Kidney (tissue), 14 donors: ENCODE data around the gene MAN1B1. TPM values are rescaled to one million over a fixed set of nuclear protein-coding genes. Genes with fewer than 3 reads are reported as not detected.

Experiments
- DNase-seq, 5 donors: peaks; one replicate each; pipeline ENCODE4 v3.0.0-alpha.2; 2013 to 2020
- FAIRE-seq: peaks from 2 replicates; lab custom pipeline; 2012; peaks lifted over from hg19 to GRCh38; lab: Jason Lieb, UNC
- H3K27ac ChIP-seq, 2 donors: one replicate each; pipeline ENCODE4 v1.7.0; 2013; ENCODE audit warnings: low read depth in 2 of 2, low read length in 2 of 2, inconsistent platforms in 1 of 2
- H3K27me3 ChIP-seq: one replicate; pipeline ENCODE4 v1.7.1; 2013; ENCODE audit warnings: low read length, inconsistent platforms; ENCODE audit not compliant: control insufficient read depth, insufficient read depth
- H3K36me3 ChIP-seq, 3 donors: one replicate each; pipeline versions ENCODE4 v1.7.0 to v1.7.1; 2013; ENCODE audit warnings: low read length in 3 of 3, control low read depth in 1 of 3, inconsistent platforms in 1 of 3; ENCODE audit not compliant: insufficient read depth in 3 of 3, control insufficient read depth in 2 of 3
- H3K4me1 ChIP-seq, 3 donors: one replicate each; pipeline versions ENCODE4 v1.7.0 to v1.7.1; 2013; ENCODE audit warnings: low read length in 3 of 3, inconsistent platforms in 1 of 3, low read depth in 1 of 3; ENCODE audit not compliant: control insufficient read depth in 2 of 3, insufficient read depth in 2 of 3
- H3K4me3 ChIP-seq, 3 donors: one replicate each; pipeline versions ENCODE4 v1.7.0 to v1.8.1; 2013; ENCODE audit warnings: low read length in 3 of 3, control low read depth in 1 of 3, inconsistent platforms in 1 of 3
- H3K9ac ChIP-seq, 3 donors: one replicate each; pipeline versions ENCODE4 v1.7.0 to v1.7.1; 2013; ENCODE audit warnings: low read length in 3 of 3, control low read depth in 1 of 3, inconsistent platforms in 1 of 3
- H3K9me3 ChIP-seq, 3 donors: one replicate each; pipeline versions ENCODE4 v1.7.0 to v1.7.1; 2013; ENCODE audit warnings: low read length in 3 of 3, control low read depth in 1 of 3, inconsistent platforms in 1 of 3; ENCODE audit not compliant: control insufficient read depth in 2 of 3, insufficient read depth in 1 of 3
- intact Hi-C: fragments of 100-400 bp; cut with DNase I; formaldehyde crosslinking; loops from one replicate; pipeline ENCODE4 v1.11.1; 2022
- polyA plus RNA-seq: library from polyadenylated mRNA; stranded (reverse); fragments of 350-450 nt; fragmentation: Illumina TruSeq; extraction: RNeasy Lipid Tissue Mini Kit (QIAGEN cat#74804); gene quantifications from one replicate; pipeline ENCODE4 v1.2.3, GENCODE V29; 2014; ENCODE audit warnings: low read depth, low replicate concordance; ENCODE audit not compliant: insufficient read depth
- total RNA-seq: library from RNA; stranded (reverse); fragmentation: NEBNext Ultra II Directional; extraction: Animal tissue kit (Norgen Biotek cat#: 25700); gene quantifications from one replicate; pipeline ENCODE4 v1.2.1, GENCODE V29; 2021
- TF ChIP-seq, protein P1 (sequence below): IDR thresholded peaks from 3 replicates; pipeline ENCODE4 v1.5.1; 2012; ENCODE audit warnings: mild to moderate bottlenecking, moderate library complexity, borderline replicate concordance; ENCODE audit not compliant: insufficient read depth; ENCODE audit errors: extremely low read depth
- donor health status: control.
- donor health status: control.
- donor health status: control.
- donor health status: control.
- donor health status: control.
- donor health status: DM: yes; HTN: yes; CAD: no.
- donor health status: Normal renal cell carcinoma (clear cell type).

MAN1B1 gene
- total and polyA plus RNA-seq, 2 donors from 2014 or later: 57.3 to 63.2 TPM

DNA sequence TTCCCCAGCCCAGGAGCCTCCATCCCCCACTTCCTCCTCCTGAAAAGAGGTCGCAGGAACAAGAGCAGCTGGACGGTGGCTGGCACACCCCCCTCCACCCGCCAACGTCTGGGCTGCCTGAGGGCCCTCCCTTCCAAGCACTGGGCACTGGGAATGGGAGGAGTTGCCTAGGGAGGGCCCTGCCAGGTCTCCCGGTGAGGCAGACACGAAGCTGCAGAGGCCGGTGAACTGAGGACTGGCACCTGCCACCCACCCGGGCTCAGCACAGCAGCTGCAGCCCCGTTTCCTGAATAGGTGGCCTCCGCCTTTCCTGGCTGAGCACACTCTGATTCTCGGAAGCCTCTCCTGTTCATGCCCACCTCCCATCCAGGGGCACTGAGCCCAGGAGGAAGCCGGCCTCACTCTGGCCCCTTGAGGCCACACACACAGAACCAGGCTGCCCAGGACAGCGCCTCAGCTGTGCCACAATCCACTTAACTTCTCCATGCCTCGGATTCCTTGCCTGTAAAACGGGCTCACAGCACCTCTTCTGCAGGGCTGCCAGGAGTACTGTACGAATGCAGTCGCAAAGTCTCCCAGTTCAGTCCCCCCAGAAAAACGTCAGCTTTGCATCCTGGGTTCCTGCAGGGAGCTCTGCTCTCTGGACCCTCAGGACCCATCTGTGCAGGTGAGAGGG is 42.1 kb upstream of the MAN1B1 start:
- DNase-seq (peak in 2 of 5 donors; percentile 52 to 89), FAIRE-seq (no peak)
- H3K9me3 ChIP-seq: no peaks in the 10 kb centered on the region
- H3K4me1 ChIP-seq: peaks cover 0 to 21% (median 0%) of the 10 kb centered on the region in 3 donors
- H3K4me3 ChIP-seq: peak overlapping the region in 2 of 3 donors; percentile 43 to 48
- peak overlapping the region in 1 of 3 donors; percentile 29 for H3K9ac ChIP-seq
- intact Hi-C loops: no loop called here
- no peaks in the 10 kb centered on the region for H3K36me3 ChIP-seq
- peak overlapping the region in 1 of 2 donors; percentile 65 for H3K27ac ChIP-seq
- H3K27me3 ChIP-seq: peaks cover 22% of the 10 kb centered on the region
- TF ChIP-seq, protein P1, sequence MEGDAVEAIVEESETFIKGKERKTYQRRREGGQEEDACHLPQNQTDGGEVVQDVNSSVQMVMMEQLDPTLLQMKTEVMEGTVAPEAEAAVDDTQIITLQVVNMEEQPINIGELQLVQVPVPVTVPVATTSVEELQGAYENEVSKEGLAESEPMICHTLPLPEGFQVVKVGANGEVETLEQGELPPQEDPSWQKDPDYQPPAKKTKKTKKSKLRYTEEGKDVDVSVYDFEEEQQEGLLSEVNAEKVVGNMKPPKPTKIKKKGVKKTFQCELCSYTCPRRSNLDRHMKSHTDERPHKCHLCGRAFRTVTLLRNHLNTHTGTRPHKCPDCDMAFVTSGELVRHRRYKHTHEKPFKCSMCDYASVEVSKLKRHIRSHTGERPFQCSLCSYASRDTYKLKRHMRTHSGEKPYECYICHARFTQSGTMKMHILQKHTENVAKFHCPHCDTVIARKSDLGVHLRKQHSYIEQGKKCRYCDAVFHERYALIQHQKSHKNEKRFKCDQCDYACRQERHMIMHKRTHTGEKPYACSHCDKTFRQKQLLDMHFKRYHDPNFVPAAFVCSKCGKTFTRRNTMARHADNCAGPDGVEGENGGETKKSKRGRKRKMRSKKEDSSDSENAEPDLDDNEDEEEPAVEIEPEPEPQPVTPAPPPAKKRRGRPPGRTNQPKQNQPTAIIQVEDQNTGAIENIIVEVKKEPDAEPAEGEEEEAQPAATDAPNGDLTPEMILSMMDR: no peak

DNA sequence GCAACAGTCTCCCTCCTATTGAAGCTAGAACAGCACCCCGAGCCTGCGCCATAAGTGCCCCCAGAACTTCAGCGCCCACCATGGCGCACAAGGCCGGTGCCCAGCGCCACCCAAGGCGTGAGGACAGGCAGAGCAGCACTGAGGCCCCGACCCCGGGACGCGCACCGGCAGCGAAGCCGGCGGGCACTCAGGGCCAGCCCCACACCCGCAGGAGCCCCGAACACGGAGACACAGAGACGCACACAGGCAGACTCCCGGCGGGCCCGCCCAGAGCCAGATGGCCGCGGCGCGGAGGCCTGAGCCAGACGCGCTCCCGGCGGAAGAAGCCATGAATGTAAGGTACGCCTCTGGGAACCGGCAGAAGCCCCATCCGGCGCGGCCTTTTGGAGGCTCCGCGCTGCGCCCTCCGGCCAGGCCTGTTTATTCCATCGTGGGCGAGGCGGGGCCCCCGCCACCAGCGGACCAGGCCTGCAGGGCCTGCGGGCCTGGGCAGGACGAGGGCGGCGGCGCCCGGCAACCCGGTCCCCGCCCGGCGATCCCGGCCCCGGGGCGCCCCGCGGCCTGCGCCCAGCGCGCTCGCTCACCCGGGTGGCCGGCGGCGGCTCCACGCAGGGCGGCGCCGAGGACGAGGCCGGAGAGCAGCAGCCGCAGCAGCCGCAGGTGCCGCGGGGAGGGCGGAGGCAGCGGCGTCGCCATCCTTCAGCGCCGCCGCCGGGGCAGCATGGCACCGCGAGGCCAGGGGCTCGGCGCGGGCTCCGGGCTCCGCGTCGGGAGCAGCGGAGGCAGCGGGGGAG is 41.3 kb upstream of the MAN1B1 start:
- TF ChIP-seq, protein P1: no peak
- DNase-seq (peak in 1 of 5 donors; percentile 38), FAIRE-seq (no peak)
- Histone ChIP-seq H3K27ac (peak overlapping the region in 1 of 2 donors; percentile 5), H3K27me3 (peaks cover 24% of the 10 kb centered on the region), H3K9me3 (no peaks in the 10 kb centered on the region), H3K36me3 (no peaks in the 10 kb centered on the region), H3K9ac (peak overlapping the region in 1 of 3 donors; percentile 29), H3K4me1 (peaks cover 0 to 21% (median 0%) of the 10 kb centered on the region in 3 donors), H3K4me3 (peak overlapping the region in 2 of 3 donors; percentile 43 to 48)
- intact Hi-C loops: no loop called here

DNA sequence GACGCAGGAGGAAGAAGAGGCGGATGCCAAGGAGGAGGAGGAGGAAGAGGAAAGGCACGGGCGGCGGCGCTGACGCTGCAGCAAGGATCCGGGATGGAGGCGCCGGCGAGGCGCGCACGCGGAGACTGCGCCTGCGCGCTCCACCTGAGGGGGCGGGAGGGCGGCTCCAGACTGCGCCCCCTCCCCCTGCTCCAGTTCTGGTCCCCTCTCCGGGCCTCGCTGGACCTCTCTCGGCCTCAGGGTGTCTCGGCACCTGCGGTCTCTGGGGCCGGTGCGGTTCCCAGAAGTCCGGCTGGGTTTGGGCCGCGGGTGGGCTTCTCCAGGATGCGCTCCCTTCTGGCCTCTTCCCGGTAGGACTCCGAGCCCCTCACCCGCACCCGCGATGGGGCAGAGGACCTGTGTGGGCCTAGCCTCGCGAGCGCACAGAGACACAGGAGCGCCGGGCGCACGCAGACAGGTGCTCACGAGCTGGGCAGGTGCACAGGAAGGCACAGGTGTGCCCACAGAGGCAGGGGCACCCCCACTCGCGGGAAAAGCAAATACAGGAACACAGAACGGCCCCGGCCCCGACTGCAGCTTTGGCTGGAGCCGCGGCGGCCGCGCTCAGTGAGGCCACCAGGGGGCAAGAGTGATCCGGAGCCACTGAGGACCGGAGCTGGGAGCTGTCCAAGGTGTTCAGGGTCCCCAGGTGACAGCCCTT is 40.5 kb upstream of the MAN1B1 start, which contains the start of gene NPDC1:
Gene NPDC1 (minus strand): TSS at position 90 of the 700 bp plus-strand sequence. CDS start 188 bp downstream, outside the sequence.
- peaks cover 0 to 21% (median 0%) of the 10 kb centered on the region in 3 donors for H3K4me1 ChIP-seq
- no peak for FAIRE-seq
- intact Hi-C loops: no loop called here
- peak within 1 kb of the TSS in 1 of 2 donors; percentile 37 for H3K27ac ChIP-seq
- no peaks in the 10 kb centered on the region for H3K9me3 ChIP-seq
- peaks cover 24% of the 10 kb centered on the region for H3K27me3 ChIP-seq
- peak within 1 kb of the TSS in 1 of 3 donors; percentile 29 for H3K9ac ChIP-seq
- H3K4me3 ChIP-seq: peak within 1 kb of the TSS in 2 of 3 donors; percentile 43 to 48
- TF ChIP-seq, protein P1: peak; percentile 89
- no peaks in the 10 kb centered on the region for H3K36me3 ChIP-seq
- peak; percentile 88 to 91 (median 90) for DNase-seq
